ENCODE measurements around the gene DOK6. TPM values are rescaled to one million over a fixed set of nuclear protein-coding genes. Genes with fewer than 3 reads are reported as not detected.
A peak's percentile ranks its signal among the peaks of the same experiment; 100 is the strongest.

DOK6 gene
- total RNA-seq, 1 donor from 2014 or later = 0.06 TPM

- TF ChIP-seq, protein P1, sequence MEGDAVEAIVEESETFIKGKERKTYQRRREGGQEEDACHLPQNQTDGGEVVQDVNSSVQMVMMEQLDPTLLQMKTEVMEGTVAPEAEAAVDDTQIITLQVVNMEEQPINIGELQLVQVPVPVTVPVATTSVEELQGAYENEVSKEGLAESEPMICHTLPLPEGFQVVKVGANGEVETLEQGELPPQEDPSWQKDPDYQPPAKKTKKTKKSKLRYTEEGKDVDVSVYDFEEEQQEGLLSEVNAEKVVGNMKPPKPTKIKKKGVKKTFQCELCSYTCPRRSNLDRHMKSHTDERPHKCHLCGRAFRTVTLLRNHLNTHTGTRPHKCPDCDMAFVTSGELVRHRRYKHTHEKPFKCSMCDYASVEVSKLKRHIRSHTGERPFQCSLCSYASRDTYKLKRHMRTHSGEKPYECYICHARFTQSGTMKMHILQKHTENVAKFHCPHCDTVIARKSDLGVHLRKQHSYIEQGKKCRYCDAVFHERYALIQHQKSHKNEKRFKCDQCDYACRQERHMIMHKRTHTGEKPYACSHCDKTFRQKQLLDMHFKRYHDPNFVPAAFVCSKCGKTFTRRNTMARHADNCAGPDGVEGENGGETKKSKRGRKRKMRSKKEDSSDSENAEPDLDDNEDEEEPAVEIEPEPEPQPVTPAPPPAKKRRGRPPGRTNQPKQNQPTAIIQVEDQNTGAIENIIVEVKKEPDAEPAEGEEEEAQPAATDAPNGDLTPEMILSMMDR (conservative IDR thresholded peaks at IDR 0.05; ENCODE audit: low read depth, low read length) = no peak
- no peak overlapping the region for H3K4me3 ChIP-seq (ENCODE audit: low read depth, low read length)
- DNase-seq (ENCODE audit: low read depth) = no peak
Measured at GRCh38 chr18:69784815-69785214, 384.1 kb downstream of the DOK6 start.

GRCh38 chr18:69785466-69785865, 384.8 kb downstream of the DOK6 start:
- H3K4me3 ChIP-seq (ENCODE audit: low read depth, low read length) = no peak overlapping the region
- TF ChIP-seq, protein P1 (conservative IDR thresholded peaks at IDR 0.05; ENCODE audit: low read depth, low read length) = no peak
- DNase-seq (ENCODE audit: low read depth) = no peak

- no peak overlapping the region for H3K4me3 ChIP-seq (ENCODE audit: low read depth, low read length)
- DNase-seq (ENCODE audit: low read depth) = no peak
- TF ChIP-seq, protein P1 (conservative IDR thresholded peaks at IDR 0.05; ENCODE audit: low read depth, low read length) = no peak
Measured at GRCh38 chr18:69786427-69786826, 385.7 kb downstream of the DOK6 start.

DNA sequence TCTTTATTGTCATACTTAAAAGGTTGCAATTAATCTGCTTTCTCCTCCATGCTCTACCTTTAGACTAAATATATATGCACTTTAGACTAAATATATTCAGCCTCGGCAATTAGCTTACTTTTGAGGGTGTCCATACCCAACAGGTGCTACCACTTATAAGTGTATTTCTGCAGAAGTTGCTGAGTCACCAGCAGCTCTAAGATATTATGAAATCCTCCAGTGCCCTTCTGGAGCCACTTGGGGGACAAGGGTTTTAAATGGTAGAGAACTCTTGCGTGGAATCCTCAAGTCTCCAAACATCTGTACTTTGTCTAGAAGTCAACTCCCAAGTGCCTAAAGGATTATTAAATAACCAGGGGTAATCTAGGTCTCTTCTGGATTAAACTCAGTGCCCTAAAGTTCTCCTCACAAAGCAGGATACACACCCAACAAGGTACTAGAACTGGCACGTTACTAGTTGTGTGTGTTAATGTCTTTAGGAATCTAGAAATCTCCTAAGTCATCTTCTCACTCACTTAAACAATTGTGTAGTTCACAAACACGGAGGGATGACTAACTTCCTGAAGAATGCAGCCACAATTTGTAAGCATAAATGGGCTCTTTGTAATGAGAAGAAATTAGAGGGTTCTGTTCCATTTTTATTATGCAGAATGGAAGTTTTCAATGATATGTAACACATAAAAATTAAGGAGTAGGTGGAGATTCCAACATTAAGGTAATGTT, 387.3 kb downstream of the DOK6 start:
- TF ChIP-seq, protein P1 (conservative IDR thresholded peaks at IDR 0.05; ENCODE audit: low read depth, low read length) = no peak
- peak; percentile 4 for DNase-seq (ENCODE audit: low read depth)
- no peak overlapping the region for H3K4me3 ChIP-seq (ENCODE audit: low read depth, low read length)

DNA sequence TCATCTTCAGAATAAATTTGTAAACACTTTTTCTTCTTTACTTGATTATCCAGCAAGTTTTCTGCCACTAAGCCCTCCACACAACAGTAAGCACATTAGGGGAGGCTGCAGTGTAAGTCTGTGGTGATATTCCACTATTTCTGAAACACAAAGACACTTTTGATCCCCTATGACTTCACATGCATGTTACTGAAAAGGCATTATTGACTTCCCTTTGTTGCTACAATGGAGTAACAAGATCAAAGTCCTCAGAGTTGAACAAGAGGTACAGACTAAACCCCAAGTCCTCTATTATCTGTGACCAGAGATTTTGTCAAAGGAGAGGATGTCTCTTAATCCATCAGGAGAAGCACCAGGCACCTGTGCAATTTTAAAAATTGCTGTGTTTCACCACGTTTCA, 389.1 kb downstream of the DOK6 start:
- H3K4me3 ChIP-seq (ENCODE audit: low read depth, low read length) = no peak overlapping the region
- TF ChIP-seq, protein P1 (conservative IDR thresholded peaks at IDR 0.05; ENCODE audit: low read depth, low read length) = no peak
- no peak for DNase-seq (ENCODE audit: low read depth)

- H3K4me3 ChIP-seq (ENCODE audit: low read depth, low read length) = no peak overlapping the region
- no peak for DNase-seq (ENCODE audit: low read depth)
- TF ChIP-seq, protein P1 (conservative IDR thresholded peaks at IDR 0.05; ENCODE audit: low read depth, low read length) = no peak
Measured at GRCh38 chr18:69790649-69791048, 390.0 kb downstream of the DOK6 start.

DNA sequence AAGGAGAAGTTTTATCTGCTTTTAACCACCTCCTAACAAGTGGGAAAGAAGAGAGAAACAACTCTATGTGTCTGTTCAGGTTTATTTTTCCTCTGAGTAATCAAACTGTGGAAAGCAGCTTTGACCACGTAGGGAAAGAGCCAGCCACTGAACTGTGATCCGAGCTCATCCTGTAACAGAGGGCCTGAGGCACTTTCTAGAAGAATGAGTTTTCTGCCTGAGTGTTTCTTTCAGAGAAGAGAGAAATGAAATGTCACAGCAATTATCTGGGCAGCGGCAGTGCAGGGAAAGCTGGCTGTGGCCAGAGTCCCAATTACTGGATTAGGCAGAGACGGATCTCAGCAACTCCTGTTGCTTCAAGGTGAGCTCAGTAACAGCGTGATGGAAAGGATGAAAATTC, 395.1 kb downstream of the DOK6 start:
- DNase-seq (ENCODE audit: low read depth) = no peak
- TF ChIP-seq, protein P1 (conservative IDR thresholded peaks at IDR 0.05; ENCODE audit: low read depth, low read length) = no peak
- H3K4me3 ChIP-seq (ENCODE audit: low read depth, low read length) = no peak overlapping the region
